ENCODE data around the gene FBN3.
A peak's percentile ranks its signal among the peaks of the same experiment; 100 is the strongest.

The FBN3 gene

DNA sequence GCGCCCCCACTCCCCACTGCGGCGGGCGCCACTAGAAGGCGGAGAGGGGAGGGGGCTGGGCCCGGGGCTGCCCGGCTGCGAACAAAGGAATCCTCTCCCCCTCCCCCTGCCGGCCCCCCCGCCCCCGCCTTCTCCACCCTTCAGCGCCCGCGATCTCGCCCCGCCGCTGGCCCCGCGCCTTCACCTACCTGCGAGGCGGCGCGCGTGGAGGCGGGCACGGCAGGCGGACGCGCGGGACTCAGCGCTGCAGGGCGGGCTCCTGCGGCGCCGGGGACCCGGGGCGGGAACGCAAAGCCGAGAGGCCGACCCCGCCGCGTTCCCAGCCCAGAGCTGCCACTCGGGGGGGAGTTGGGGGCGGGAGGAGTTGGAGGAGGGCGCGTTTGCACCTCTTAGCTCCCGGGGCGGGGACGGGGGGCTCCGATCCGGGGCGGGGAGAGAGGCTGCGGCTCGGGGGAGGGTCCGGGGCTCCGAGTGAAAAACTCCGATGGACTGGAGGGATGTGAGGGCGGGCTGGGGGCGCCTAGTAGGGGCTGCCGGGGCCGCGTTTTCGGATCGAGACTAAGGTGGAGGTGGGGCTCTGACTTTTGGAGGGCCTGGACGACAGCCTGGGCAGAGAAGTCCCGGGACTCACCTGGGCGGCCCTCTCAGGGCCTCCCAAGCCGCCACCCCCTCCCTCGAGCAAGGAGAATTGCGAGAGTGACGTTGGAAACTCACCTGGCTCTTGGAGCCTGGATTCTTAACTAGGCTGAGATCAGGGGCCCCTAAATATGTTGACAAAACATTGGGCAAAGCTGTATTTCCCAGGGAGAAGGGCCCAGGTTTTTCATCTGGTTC is at the start of gene FBN3:
FBN3 (minus strand) TSS at position 332 of the 834 bp plus-strand sequence. CDS start 2,112 bp downstream, outside the sequence.
- no peak for TF ChIP-seq CTCF (IDR thresholded peaks at IDR 0.05; ENCODE audit: control extremely low read depth, extremely low read depth, low read depth, missing control alignments)
- ChIA-PET CTCF (interaction anchor here (1.4 kb wide), 1 partner anchor 9 kb away, joined by 3 read pairs; no protein-coding TSS in a partner anchor), POLR2A (no interaction called here)
- DNase-seq (ENCODE audit: extremely low spot score): peak; percentile 14

- no peak for TF ChIP-seq CTCF (IDR thresholded peaks at IDR 0.05; ENCODE audit: control extremely low read depth, extremely low read depth, low read depth, missing control alignments)
- ChIA-PET POLR2A (interaction anchor here (1.0 kb wide), 1 partner anchor 13 kb away, joined by 3 read pairs; no protein-coding TSS in a partner anchor), CTCF (interaction anchor here (1.2 to 1.6 kb wide), 4 partner anchors 9 to 226 kb away, joined by 3 to 7 read pairs (median 3); no protein-coding TSS in a partner anchor)
- no peak for DNase-seq (ENCODE audit: extremely low spot score)
Observed at GRCh38 chr19:8196271-8196927, 47.0 kb upstream of the FBN3 start.

DNA sequence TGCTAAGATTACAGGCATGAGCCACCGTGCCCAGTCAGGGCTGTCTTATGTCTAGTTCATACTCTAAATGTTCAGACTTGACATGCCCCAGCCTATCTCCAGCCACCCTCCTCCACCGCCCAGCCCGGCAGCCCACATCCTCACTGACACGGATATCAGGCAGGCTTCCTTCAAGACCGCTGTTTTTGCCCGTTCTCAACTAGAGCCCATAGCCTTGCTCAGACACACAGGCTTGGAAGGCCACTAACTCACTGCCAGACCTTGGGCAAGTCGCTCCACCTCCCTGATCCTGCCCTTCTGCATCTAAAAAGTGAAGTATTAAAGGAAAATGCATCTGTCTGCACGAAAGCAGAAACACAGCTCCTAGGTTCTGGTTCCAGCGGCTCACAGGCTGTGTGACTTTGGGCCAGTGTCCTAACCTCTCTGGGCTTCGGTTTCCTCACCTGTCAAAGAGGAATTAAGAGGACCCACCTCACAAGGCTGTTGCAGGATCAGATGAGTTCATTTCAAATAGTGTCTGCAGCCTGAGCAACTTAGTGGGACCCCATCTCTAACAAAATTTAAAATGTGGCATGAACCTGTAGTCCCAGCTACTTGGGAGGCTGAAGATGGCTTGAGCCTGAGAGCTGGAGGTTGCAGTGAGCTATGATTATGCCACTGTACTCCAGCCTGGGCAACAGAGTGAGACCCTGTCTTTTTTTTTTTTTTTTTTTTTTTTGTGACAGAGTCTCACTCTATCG is 45.3 kb upstream of the FBN3 start:
- POLR2A ChIA-PET: no interaction called here
- TF ChIP-seq CTCF (IDR thresholded peaks at IDR 0.05; ENCODE audit: control extremely low read depth, extremely low read depth, low read depth, missing control alignments): no peak
- DNase-seq (ENCODE audit: extremely low spot score): no peak
- CTCF ChIA-PET: interaction anchor here (1.0 to 1.3 kb wide), 5 partner anchors 9 to 447 kb away, joined by 3 to 4 read pairs (median 3); no protein-coding TSS in a partner anchor

GRCh38 chr19:8192221-8192820 is 42.9 kb upstream of the FBN3 start:
- POLR2A ChIA-PET: interaction anchor here (1.0 kb wide), 1 partner anchor 20 kb away, joined by 8 read pairs; no protein-coding TSS in a partner anchor
- CTCF ChIA-PET: no interaction called here
- TF ChIP-seq CTCF (IDR thresholded peaks at IDR 0.05; ENCODE audit: control extremely low read depth, extremely low read depth, low read depth, missing control alignments): no peak
- no peak for DNase-seq (ENCODE audit: extremely low spot score)

GRCh38 chr19:8185343-8186068 is 36.1 kb upstream of the FBN3 start:
- POLR2A ChIA-PET: no interaction called here
- DNase-seq (ENCODE audit: extremely low spot score): peak; percentile 6
- no peak for TF ChIP-seq CTCF (IDR thresholded peaks at IDR 0.05; ENCODE audit: control extremely low read depth, extremely low read depth, low read depth, missing control alignments)
- CTCF ChIA-PET: interaction anchor here (0.9 kb wide), 2 partner anchors 13 to 168 kb away, joined by 3 read pairs; no protein-coding TSS in a partner anchor

Data from GM10248 (cell line).